Kidney epithelial cell (primary cell): ENCODE data around the gene MCU. TPM values are rescaled to one million over a fixed set of nuclear protein-coding genes. Genes with fewer than 3 reads are reported as not detected.
"Not testable (repeated sequence)": the region's sequence is repeated elsewhere in the genome, so short reads cannot be mapped to it uniquely, and the experiment has no call there.

Source experiments
- DNase-seq: peaks from one replicate; pipeline ENCODE4 v3.0.0-alpha.2; 2010; ENCODE audit warnings: low read depth
- H3K27me3 ChIP-seq: 2 replicates; pipeline ENCODE4 v1.6.0; 2011; ENCODE audit warnings: low read length; ENCODE audit not compliant: control insufficient read depth, insufficient read depth
- H3K36me3 ChIP-seq: 2 replicates; pipeline ENCODE4 v1.5.1; 2011; ENCODE audit warnings: low read length; ENCODE audit not compliant: control insufficient read depth, insufficient read depth
- H3K4me3 ChIP-seq: 2 replicates; pipeline ENCODE4 v1.5.1; 2011; ENCODE audit warnings: low read depth, mild to moderate bottlenecking, control low read depth, low read length
- total RNA-seq: library from RNA; depleted of rRNA; stranded (reverse); fragments of >200 nt; gene quantifications from 2 replicates; pipeline ENCODE4 v1.2.3, GENCODE V29; 2015
- TF ChIP-seq, protein P1 (sequence below): IDR thresholded peaks from 2 replicates; pipeline ENCODE4 v1.5.1; 2011; ENCODE audit warnings: mild to moderate bottlenecking, moderate library complexity, low read length, control low read depth, inconsistent platforms; ENCODE audit not compliant: insufficient read depth, poor library complexity, severe bottlenecking

MCU gene
- total RNA-seq, 1 donor from 2014 or later: 15.4 TPM

DNA sequence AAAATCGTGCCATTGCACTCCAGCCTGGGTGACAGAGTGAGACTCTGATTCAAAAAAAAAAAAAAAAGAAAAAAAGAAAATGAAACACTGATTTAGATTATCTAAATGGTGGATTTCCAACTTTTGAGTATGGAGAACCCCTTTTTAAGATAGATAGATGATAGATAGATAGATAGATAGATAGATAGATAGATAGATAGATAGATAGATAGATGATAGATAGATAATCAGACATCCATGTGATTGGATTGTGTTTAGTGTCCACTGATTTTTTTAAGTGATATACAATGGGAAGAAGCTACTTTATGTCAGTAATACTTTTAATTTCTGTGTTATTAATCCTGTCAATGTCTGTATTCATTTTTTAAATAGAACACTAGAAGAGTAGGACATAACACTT, 207.6 kb downstream of the MCU start:
- TF ChIP-seq, protein P1, sequence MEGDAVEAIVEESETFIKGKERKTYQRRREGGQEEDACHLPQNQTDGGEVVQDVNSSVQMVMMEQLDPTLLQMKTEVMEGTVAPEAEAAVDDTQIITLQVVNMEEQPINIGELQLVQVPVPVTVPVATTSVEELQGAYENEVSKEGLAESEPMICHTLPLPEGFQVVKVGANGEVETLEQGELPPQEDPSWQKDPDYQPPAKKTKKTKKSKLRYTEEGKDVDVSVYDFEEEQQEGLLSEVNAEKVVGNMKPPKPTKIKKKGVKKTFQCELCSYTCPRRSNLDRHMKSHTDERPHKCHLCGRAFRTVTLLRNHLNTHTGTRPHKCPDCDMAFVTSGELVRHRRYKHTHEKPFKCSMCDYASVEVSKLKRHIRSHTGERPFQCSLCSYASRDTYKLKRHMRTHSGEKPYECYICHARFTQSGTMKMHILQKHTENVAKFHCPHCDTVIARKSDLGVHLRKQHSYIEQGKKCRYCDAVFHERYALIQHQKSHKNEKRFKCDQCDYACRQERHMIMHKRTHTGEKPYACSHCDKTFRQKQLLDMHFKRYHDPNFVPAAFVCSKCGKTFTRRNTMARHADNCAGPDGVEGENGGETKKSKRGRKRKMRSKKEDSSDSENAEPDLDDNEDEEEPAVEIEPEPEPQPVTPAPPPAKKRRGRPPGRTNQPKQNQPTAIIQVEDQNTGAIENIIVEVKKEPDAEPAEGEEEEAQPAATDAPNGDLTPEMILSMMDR: no peak
- Histone ChIP-seq H3K4me3 (no peak overlapping the region), H3K27me3 (no peaks in the 10 kb centered on the region), H3K36me3 (no peaks in the 10 kb centered on the region)
- no peak for DNase-seq

DNA sequence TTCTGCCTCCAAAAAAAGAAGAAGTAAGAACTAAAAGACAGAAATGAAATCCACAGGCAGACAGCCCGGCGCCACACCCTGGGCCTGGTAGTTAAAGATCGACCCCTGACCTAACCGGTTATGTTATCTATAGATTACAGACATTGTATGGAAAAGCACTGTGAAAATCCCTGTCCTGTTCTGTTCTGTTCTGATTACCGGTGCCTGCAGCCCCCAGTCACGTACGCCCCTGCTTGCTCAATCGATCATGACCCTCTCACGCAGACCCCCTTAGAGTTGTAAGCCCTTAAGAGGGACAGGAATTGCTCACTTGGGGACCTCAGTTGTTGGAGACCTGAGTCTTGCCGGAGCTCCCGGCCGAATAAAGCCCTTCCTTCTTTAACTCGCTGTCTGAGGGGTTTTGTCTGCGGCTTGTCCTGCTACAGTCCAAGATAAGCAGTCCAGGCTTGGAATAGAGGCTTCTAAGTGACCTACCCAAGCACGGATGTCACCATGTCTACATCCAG, 212.1 kb downstream of the MCU start:
- H3K4me3 ChIP-seq, DNase-seq, H3K27me3 ChIP-seq, H3K36me3 ChIP-seq: not testable (repeated sequence)

DNA sequence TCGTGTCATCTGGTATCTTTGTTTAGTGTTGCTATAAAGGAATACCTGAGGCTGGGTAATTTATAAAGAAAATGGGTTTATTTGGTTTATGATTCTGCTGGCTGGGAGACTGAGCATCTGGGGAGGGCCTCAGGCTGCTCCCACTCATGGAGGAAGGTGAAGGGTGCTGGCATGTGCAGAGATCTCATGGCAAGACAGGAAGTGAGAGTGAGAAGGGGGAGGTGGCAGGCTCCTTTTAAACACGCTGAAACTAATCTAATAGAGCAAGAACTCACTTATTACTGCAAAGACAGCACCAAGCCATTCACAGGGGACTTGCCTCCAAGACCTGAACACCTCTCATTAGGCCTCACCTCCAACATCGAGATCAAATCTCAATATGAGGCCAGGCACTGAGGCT, 212.9 kb downstream of the MCU start:
- no peaks in the 10 kb centered on the region for H3K27me3 ChIP-seq
- H3K36me3 ChIP-seq: no peaks in the 10 kb centered on the region
- no peak for DNase-seq
- TF ChIP-seq, protein P1: no peak
- H3K4me3 ChIP-seq: no peak overlapping the region

DNA sequence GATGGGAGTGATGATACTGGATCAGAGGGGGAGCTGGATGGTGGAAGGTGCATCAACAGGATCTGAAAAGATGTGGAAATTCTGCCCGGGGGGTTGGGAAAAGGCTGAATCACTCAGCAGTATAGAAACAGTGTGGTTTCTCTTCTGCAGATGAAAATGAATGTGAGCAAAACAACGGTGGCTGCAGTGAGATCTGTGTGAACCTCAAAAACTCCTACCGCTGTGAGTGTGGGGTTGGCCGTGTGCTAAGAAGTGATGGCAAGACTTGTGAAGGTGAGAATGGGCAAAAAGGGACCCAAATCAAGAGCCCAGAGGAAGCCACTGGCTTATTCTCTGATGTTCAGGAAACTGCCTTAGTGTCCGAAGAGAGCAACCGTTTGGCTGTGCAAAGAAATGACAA, 214.5 kb downstream of the MCU start:
- no peaks in the 10 kb centered on the region for H3K27me3 ChIP-seq
- H3K36me3 ChIP-seq: no peaks in the 10 kb centered on the region
- TF ChIP-seq, protein P1: no peak
- H3K4me3 ChIP-seq: no peak overlapping the region
- no peak for DNase-seq

DNA sequence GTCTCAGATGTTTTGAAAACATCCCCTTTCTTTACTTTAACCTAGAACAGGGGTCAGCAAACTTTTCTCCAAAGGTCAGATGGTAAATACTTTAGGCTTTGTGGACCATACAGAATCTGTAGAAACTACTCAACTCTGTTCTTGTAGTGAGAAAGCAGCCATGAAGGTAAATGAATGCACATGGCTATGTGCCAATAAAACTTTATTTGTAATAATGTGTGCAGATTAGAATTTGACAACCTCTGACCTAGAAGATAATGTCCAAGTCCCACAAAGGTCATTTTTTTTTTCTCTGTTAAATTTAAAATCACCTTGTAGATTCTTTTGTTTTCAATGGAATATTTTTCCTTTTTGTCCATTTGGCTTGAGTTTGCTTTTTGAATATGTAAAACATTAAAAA, 218.8 kb downstream of the MCU start:
- Histone ChIP-seq H3K36me3 (no peaks in the 10 kb centered on the region), H3K4me3 (no peak overlapping the region), H3K27me3 (no peaks in the 10 kb centered on the region)
- DNase-seq: no peak
- TF ChIP-seq, protein P1: no peak

DNA sequence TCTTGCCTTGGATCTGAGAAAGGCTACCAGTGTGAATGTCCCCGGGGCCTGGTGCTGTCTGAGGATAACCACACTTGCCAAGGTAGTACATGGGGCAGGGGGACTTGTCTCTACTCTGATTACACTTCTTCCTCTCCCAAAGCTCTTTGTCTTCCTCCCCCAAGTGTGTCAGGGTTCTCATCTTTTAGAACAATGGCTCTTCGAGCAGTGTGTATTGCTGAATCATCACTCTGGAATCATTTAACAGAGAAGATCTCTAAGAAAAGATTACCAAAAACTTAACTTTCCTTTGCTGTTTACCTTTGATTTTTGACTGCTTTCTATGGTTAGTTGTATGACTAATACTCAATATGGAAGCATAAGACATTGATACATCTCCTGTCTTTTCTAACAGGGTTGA, 219.8 kb downstream of the MCU start:
- TF ChIP-seq, protein P1: no peak
- DNase-seq: no peak
- Histone ChIP-seq H3K36me3 (no peaks in the 10 kb centered on the region), H3K27me3 (no peaks in the 10 kb centered on the region), H3K4me3 (no peak overlapping the region)

DNA sequence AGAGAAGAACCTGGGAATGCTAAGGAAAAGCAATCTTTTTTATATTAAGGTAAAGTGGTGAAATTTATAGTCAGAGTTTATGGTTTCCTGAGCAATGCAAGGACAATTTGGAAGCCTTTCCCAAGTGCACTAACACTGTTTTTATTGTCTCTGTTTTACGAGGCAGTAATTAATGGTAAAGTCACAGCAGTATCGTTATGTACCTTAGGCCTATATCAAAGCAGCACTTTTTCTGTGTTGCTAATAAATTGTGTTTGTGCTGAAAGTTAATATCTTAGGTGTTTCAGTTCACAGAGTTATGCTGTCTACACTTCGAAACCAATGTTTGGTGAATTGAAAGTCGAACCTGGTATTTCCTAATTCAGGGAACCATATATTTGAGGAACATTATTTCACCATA, 220.8 kb downstream of the MCU start:
- no peaks in the 10 kb centered on the region for H3K27me3 ChIP-seq
- no peaks in the 10 kb centered on the region for H3K36me3 ChIP-seq
- DNase-seq: no peak
- TF ChIP-seq, protein P1: no peak
- no peak overlapping the region for H3K4me3 ChIP-seq
